K562 (cell line): ENCODE results near the gene SPRR2A. TPM values are rescaled to one million over a fixed set of nuclear protein-coding genes. Genes with fewer than 3 reads are reported as not detected.

Source experiments
- FOXM1 ChIP-seq, 2 experiments: fragments of 450-650 bp in 1 of 2; sonication (generic) in 1 of 2; formaldehyde crosslinking in 1 of 2; IDR thresholded peaks; 2 replicates each; pipeline versions ENCODE4 v1.6.1 to v1.9.0; 2017 to 2022; ENCODE audit warnings: low read depth in 2 of 2, mild to moderate bottlenecking in 2 of 2, missing genetic modification reagents in 1 of 2, moderate library complexity in 1 of 2
- FOXP1 ChIP-seq: sonication (generic); formaldehyde crosslinking; IDR thresholded peaks from 2 replicates; pipeline ENCODE4 v1.8.0; 2022; ENCODE audit warnings: mild to moderate bottlenecking, missing genetic modification reagents
- GABPB1 ChIP-seq: sonication (generic); formaldehyde crosslinking; IDR thresholded peaks from 2 replicates; pipeline ENCODE4 v1.8.0; 2022; ENCODE audit warnings: mild to moderate bottlenecking, missing genetic modification reagents
- GATAD2B ChIP-seq: fragments of 450-650 bp; IDR thresholded peaks from 2 replicates; pipeline ENCODE4 v1.6.1; 2017; ENCODE audit warnings: mild to moderate bottlenecking, borderline replicate concordance
- GTF2A2 ChIP-seq: IDR thresholded peaks from 2 replicates; pipeline ENCODE4 v1.6.1; 2016; ENCODE audit warnings: mild to moderate bottlenecking, missing genetic modification characterization, missing compliant biosample characterization
- KDM4B ChIP-seq, 2 experiments: fragments of 450-650 bp in 1 of 2; sonication (generic) in 1 of 2; IDR thresholded peaks; 2 replicates each; pipeline ENCODE4 v1.6.1; 2016 to 2017; ENCODE audit warnings: borderline replicate concordance in 2 of 2, antibody characterized with exemption in 1 of 2, low read depth in 1 of 2, mild to moderate bottlenecking in 1 of 2
- NCOA6 ChIP-seq: fragments of 450-650 bp; IDR thresholded peaks from 2 replicates; pipeline ENCODE4 v1.6.1; 2017; ENCODE audit warnings: mild to moderate bottlenecking
- NEUROD1 ChIP-seq: fragments of 150-350 bp; IDR thresholded peaks from 2 replicates; pipeline ENCODE4 v1.6.1; 2014; ENCODE audit warnings: borderline replicate concordance, low read length, low read depth; ENCODE audit not compliant: partially characterized antibody
- NFE2L1 ChIP-seq: fragments of 450-650 bp; IDR thresholded peaks from 2 replicates; pipeline ENCODE4 v1.6.1; 2016; ENCODE audit warnings: missing genetic modification characterization, low read depth, mild to moderate bottlenecking, missing compliant biosample characterization, moderate library complexity, borderline replicate concordance
- SIN3A ChIP-seq, 2 experiments: fragments of 150-350 bp in 1 of 2; IDR thresholded peaks; 2 replicates each; pipeline ENCODE4 v1.6.1; 2011 to 2016; ENCODE audit warnings: borderline replicate concordance in 2 of 2, low read depth in 2 of 2, low read length in 2 of 2, mild to moderate bottlenecking in 2 of 2, moderate library complexity in 2 of 2; ENCODE audit not compliant: control insufficient read depth in 1 of 2
- SP1 ChIP-seq: sonication (generic); formaldehyde crosslinking; IDR thresholded peaks from 2 replicates; pipeline ENCODE4 v1.8.1; 2022; ENCODE audit warnings: mild to moderate bottlenecking, missing genetic modification reagents
- TCF7L2 ChIP-seq: fragments of 150-350 bp; IDR thresholded peaks from 2 replicates; pipeline ENCODE4 v1.6.1; 2016; ENCODE audit warnings: low read depth, mild to moderate bottlenecking, low read length, moderate library complexity
- USF1 ChIP-seq: sonication (generic); formaldehyde crosslinking; IDR thresholded peaks from 2 replicates; pipeline ENCODE4 v1.9.0; 2022; ENCODE audit warnings: mild to moderate bottlenecking, missing genetic modification reagents
- ZBTB26 ChIP-seq: fragments of 450-650 bp; formaldehyde crosslinking; IDR thresholded peaks from 2 replicates; pipeline ENCODE4 v1.4.0; 2022; ENCODE audit warnings: missing genetic modification characterization
- ZKSCAN8 ChIP-seq: fragments of 200-800 bp; sonication (Bioruptor generic); IDR thresholded peaks from 2 replicates; pipeline ENCODE4 v1.6.1; 2016; ENCODE audit warnings: missing genetic modification characterization, missing compliant biosample characterization
- ZNF24 ChIP-seq: fragments of 450-650 bp; IDR thresholded peaks from 2 replicates; pipeline ENCODE4 v1.6.1; 2016
- ZNF41 ChIP-seq: fragments of 250-450 bp; sonication (Bioruptor Pico); conservative IDR thresholded peaks from 2 replicates; pipeline ENCODE4 v1.4.0; 2020; ENCODE audit warnings: mild to moderate bottlenecking
- ZNF639 ChIP-seq, 2 experiments: fragments of 200-800 bp in 1 of 2; sonication (Bioruptor generic) in 1 of 2; sonication (generic) in 1 of 2; formaldehyde crosslinking in 1 of 2; IDR thresholded peaks in 1 of 2; conservative IDR thresholded peaks in 1 of 2; 2 replicates each; pipeline versions ENCODE4 v1.5.0 to v1.6.1; 2016 to 2020; ENCODE audit warnings: missing compliant biosample characterization in 1 of 2, missing genetic modification characterization in 1 of 2, missing genetic modification reagents in 1 of 2
- polyA plus RNA-seq, 8 experiments: library from polyadenylated mRNA; depleted of rRNA in 4 of 8; stranded (reverse) in 5 of 8; unstranded in 3 of 8; fragments of >200 nt; fragmentation: Nextera tagmentation in 2 of 8; fragmentation: Illumina TruSeq in 1 of 8; extraction: Ambion mirVana in 2 of 8; extraction: Trizol in 1 of 8; gene quantifications; 2 replicates each; pipeline versions ENCODE4 v1.2.1 to v1.2.3, GENCODE V29; 2011 to 2014; ENCODE audit warnings: inconsistent platforms in 1 of 8, missing spikeins in 1 of 8
- total RNA-seq, 7 experiments: library from RNA; depleted of rRNA in 6 of 7; stranded (reverse); fragments of >200 nt in 6 of 7; fragmentation: Illumina TruSeq in 2 of 7; extraction: Trizol in 2 of 7; gene quantifications; 2 replicates each; pipeline versions ENCODE4 v1.2.1 to v1.2.3, GENCODE V29; 2011 to 2021; ENCODE audit warnings: low replicate concordance in 1 of 7
- TF ChIP-seq, protein P1 (sequence below): fragments of 450-650 bp; IDR thresholded peaks from 2 replicates; pipeline ENCODE4 v1.7.1; 2018; ENCODE audit warnings: mild to moderate bottlenecking, low read depth; ENCODE audit not compliant: partially characterized antibody

The SPRR2A gene
- total and polyA plus RNA-seq, 9 of the 15 experiments (the other 6 are each of a cell fraction or from before 2014, with no cell fraction given), result 0.17 TPM; not detected in 8

- TF ChIP-seq ZNF24, result no peak
- no peak for TF ChIP-seq KDM4B (IDR thresholded peaks at IDR 0.05; ENCODE audit: borderline replicate concordance in 2 of 2, low read depth in 1 of 2)
- TF ChIP-seq ZKSCAN8, result peak; percentile 62; the same call in 1 of the 2 replicates
- TF ChIP-seq ZNF41 (CRISPR knock-in tag), result 0 out of 2 replicates have a peak, but pooled peaks have one; percentile 34
- peak; percentile 75; the same call in 1 of the 2 replicates for TF ChIP-seq GATAD2B
- no peak for TF ChIP-seq FOXP1 (CRISPR knock-in tag)
- no peak for TF ChIP-seq NCOA6
- peak; percentile 93 for TF ChIP-seq NEUROD1
- TF ChIP-seq TCF7L2, result no peak
- TF ChIP-seq SIN3A (IDR thresholded peaks at IDR 0.05; ENCODE audit: borderline replicate concordance in 2 of 2, control insufficient read depth in 1 of 2, low read depth in 2 of 2, low read length in 2 of 2), result no peak
- no peak for TF ChIP-seq NFE2L1 (tag)
- TF ChIP-seq ZNF639 (CRISPR knock-in tag; conservative IDR thresholded peaks at IDR 0.05 in 1 of 2, IDR thresholded peaks at IDR 0.05 in 1 of 2), result 0 out of 4 replicates have a peak, but pooled peaks of 1 of the 2 experiments have one; percentile 42
- TF ChIP-seq, protein P1, sequence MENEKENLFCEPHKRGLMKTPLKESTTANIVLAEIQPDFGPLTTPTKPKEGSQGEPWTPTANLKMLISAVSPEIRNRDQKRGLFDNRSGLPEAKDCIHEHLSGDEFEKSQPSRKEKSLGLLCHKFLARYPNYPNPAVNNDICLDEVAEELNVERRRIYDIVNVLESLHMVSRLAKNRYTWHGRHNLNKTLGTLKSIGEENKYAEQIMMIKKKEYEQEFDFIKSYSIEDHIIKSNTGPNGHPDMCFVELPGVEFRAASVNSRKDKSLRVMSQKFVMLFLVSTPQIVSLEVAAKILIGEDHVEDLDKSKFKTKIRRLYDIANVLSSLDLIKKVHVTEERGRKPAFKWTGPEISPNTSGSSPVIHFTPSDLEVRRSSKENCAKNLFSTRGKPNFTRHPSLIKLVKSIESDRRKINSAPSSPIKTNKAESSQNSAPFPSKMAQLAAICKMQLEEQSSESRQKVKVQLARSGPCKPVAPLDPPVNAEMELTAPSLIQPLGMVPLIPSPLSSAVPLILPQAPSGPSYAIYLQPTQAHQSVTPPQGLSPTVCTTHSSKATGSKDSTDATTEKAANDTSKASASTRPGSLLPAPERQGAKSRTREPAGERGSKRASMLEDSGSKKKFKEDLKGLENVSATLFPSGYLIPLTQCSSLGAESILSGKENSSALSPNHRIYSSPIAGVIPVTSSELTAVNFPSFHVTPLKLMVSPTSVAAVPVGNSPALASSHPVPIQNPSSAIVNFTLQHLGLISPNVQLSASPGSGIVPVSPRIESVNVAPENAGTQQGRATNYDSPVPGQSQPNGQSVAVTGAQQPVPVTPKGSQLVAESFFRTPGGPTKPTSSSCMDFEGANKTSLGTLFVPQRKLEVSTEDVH, result no peak
- peak; percentile 59 for TF ChIP-seq FOXM1 (IDR thresholded peaks at IDR 0.05; ENCODE audit: low read depth)
- no peak for TF ChIP-seq FOXM1 (CRISPR knock-in tag; IDR thresholded peaks at IDR 0.05; ENCODE audit: low read depth)
- TF ChIP-seq GABPB1 (CRISPR knock-in tag), result no peak
- no peak for TF ChIP-seq ZBTB26 (CRISPR knock-in tag)
- TF ChIP-seq GTF2A2 (tag), result no peak
- no peak for TF ChIP-seq USF1
- no peak for TF ChIP-seq SP1 (CRISPR knock-in tag)
Observed at GRCh38 chr1:153058826-153059784, 1.8 kb upstream of the SPRR2A start (continued).
